ENCODE measurements around the gene COL27A1.

Gene COL27A1

GRCh38 chr9:114168281-114169028 is 13.1 kb downstream of the COL27A1 start:
- DNase-seq (ENCODE audit: low read depth in 2 of 2): no peak

- no peak for DNase-seq (ENCODE audit: low read depth in 2 of 2)
Observed at GRCh38 chr9:114169029-114169951, 14.0 kb downstream of the COL27A1 start.

DNA sequence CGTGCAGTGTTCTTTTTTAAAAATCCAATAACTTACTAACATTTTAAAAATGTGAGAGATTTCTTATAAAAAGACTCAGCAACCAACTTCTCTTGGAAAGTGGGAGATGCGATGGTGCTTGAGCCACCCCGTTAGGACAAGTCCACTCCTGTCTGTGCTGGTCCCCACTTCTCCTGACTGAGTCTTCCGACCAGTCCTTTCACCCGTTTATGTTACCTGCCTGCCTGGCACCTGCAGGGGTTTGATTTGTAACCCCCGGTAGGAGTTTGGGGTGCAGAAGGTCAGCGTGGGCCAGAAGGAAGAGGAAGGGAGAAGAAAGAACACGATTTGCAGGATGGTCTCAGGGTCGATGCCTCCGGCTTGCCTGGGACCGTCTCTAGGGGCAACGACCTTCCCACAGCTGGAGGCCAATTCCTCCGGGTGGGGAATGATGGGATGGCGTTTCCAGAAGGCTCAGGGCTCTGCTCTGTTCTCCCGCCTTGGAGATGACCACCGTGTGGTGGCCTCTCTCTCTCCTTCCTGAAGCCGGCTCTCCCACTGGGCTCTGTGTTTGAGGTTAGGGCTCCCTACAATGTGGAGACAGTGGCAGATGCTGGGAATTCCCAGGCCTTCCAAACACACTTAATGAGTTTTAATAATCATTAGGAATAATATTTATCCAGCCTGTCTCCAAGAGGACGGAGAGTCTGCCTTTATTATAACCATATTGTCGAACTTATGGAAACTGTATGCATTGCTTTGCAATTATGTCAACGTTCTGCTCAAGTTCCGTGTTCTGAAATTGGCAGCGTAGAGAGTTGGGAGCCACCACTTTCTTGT is 14.8 kb downstream of the COL27A1 start:
- no peak for DNase-seq (ENCODE audit: low read depth in 2 of 2)

GRCh38 chr9:114170771-114171461 is 15.6 kb downstream of the COL27A1 start:
- no peak for DNase-seq (ENCODE audit: low read depth in 2 of 2)

- DNase-seq (ENCODE audit: low read depth in 2 of 2): no peak
Observed at GRCh38 chr9:114171500-114171899, 16.2 kb downstream of the COL27A1 start.

- DNase-seq (ENCODE audit: low read depth in 2 of 2): no peak
Observed at GRCh38 chr9:114172981-114173833, 17.9 kb downstream of the COL27A1 start.

DNA sequence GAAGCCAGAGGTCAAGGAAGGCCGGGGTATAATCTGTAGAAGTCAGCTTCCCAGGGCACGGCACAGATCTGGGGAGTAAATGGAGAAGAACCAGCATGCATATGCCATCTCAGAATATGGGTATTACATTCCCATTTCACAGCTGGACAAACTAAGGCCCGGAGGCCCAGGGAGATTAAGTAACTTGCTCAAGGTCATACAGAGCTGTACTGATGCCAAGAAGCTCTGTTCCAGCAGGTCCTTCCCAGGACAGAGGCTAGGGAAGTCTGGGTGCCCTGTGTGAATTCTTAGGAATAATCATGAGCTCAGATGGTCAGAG is 19.2 kb downstream of the COL27A1 start:
- DNase-seq (ENCODE audit: low read depth in 2 of 2): no peak

DNA sequence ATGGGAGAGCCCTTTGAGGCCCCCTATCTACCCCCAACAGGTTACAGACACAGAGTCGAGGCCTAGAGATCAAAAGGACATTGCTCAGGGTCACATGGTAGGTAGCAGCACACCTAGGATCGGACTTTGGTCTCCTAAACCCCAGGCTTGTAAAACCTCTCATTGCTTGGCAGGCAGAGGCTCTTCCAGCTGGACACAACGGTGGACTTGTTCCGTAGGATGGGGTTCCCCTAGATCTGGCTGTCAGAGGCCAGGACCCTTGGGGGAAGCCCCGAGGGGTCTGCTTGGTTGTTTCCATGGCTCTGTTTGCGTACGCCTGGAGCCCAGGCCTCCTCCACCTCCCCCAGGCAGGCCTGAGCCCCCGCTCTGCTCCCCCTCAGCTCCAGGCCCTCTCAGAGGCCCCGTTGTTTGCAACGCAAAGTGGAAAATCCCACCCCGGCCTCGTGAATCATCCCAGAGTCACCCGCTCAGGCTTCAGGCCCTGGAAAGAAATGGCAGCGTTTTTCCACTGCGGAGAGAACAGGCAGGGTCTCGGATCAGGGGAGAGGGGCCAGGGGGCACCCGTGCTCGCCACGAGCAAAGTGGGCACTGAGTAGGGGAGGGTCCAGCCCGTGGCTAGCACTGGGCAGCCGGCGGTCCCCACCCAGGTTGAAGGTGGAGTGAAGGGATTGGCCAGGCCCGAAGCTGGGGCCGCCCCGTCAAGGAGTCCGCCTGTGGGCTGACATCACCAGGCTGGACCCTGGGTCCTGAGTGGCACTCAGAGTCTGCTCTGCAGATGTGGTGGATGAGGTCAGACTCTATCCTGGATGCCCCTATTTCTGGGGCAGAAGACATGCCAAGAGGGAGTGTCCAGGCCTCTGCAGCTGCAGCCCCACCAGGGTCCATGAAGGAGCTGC is 19.8 kb downstream of the COL27A1 start:
- DNase-seq (ENCODE audit: low read depth in 2 of 2): no peak

GRCh38 chr9:114176624-114177291 is 21.4 kb downstream of the COL27A1 start:
- no peak for DNase-seq (ENCODE audit: low read depth in 2 of 2)

DNA sequence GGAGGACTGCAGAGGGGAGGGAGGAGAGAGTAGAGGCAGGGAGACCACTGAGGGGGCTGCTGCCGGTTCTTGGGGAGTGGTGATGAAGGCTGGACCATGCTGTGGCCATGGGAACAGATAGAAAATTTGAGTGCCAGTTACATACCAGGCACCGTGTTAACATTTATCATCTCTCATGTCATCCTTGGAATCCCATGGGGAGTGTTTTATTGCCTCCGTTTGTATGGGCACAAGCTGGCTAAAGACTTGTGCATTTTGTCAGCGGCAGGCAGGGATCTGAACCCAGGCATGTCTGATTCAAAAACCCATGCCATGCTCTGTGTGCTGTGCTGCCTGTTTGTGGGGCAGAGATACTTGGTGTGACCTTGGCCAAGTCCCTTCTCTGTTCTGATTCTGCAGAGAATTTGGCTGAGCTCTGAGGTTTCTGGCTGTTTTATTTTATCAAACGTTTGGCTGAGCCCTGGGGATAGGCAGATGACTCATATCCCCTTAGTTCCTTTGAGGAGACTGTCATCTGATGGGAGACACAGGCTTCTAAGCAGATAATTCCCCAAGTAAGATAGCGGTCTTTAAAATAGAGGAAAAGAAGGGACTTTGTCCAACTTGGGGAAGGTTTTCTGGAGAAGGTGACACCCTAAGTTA is 22.2 kb downstream of the COL27A1 start:
- DNase-seq (ENCODE audit: low read depth in 2 of 2): no peak

GRCh38 chr9:114178076-114178475 is 22.7 kb downstream of the COL27A1 start:
- DNase-seq (ENCODE audit: low read depth in 2 of 2): no peak

- no peak for DNase-seq (ENCODE audit: low read depth in 2 of 2)
Observed at GRCh38 chr9:114178756-114179450, 23.6 kb downstream of the COL27A1 start.

GRCh38 chr9:114179516-114179915 is 24.2 kb downstream of the COL27A1 start:
- no peak for DNase-seq (ENCODE audit: low read depth in 2 of 2)

GRCh38 chr9:114180696-114181606 is 25.6 kb downstream of the COL27A1 start:
- DNase-seq (ENCODE audit: low read depth in 2 of 2): no peak

DNA sequence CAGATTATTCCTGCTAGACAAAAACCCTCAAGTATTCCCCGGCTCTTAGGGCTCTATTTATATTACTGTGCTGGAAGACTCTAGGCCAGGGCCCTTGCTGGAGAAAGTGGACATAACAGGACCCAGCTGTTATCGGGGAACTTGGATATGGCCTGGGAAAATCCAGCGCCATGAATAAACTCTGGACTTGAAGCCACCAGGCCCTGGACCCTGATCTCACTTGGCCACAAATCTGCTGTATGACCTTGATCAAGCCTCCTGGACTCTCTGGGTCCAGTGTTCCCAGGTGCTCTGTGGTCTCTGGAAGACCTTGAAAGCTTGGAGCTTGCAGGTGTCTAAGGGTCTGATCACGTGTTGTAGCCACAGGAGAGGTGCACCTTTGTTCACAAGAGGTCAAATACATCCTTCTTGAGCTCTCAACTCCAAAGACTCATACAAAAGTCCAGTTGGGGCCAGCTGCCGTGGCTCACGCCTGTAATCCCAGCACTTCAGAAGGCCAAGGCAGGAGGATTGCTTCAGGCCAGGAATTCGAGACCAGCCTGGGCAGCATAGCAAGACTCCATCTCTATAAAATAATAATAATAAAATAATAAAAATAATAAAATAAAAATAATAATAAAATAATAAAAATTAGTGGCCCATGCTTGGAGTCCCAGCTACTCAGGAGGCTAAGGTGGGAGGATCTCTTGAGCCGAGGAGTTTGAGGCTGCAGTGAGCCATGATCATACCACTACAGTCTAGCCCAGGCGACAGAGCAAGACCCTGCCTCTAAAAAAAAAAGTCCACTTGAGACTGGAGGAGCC is 26.5 kb downstream of the COL27A1 start:
- DNase-seq (ENCODE audit: low read depth in 2 of 2): no peak

DNA sequence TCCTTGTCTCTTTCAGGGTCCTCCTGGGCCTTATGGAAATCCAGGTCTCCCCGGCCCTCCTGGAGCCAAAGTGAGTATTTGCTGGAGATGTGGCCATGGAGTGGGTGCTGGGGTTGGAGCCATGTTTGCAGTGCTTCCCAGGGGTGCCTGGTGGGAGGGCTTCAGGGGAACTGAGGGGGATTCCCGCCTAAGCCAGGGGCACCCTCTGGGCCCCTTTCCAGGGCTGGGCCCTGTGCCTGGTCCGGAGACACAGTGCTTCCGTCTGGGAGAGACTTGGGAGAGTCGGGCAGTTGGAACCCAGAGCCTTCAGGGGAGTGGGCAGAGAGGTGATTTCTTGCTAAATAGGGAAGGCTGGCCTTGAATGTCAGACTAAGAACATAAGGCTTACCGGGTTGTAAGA is 27.7 kb downstream of the COL27A1 start:
- no peak for DNase-seq (ENCODE audit: low read depth in 2 of 2)
